Esophagus muscularis mucosa (tissue), 4 donors: ENCODE measurements around the gene OR5B21. TPM values are rescaled to one million over a fixed set of nuclear protein-coding genes. Genes with fewer than 3 reads are reported as not detected.

Source experiments
- DNase-seq: peaks from one replicate; pipeline ENCODE4 v3.0.0-alpha.2; 2017; ENCODE audit errors: extremely low spot score
- H3K27ac ChIP-seq, 4 donors: fragments of 200-600 bp; sonication (generic); replicated peaks in 1 of 4; 1 replicate in 3 of 4; 2 replicates in 1 of 4; pipeline ENCODE4 v1.5.1; 2016 to 2019; ENCODE audit warnings: mild to moderate bottlenecking in 1 of 4
- H3K27me3 ChIP-seq, 4 donors: fragments of 200-600 bp; sonication (generic); one replicate each; pipeline versions ENCODE4 v1.5.1 to v1.6.0; 2016 to 2019
- H3K36me3 ChIP-seq, 4 donors: fragments of 200-600 bp; sonication (generic); one replicate each; pipeline ENCODE4 v1.5.1; 2016 to 2019
- H3K4me1 ChIP-seq, 4 donors: fragments of 200-600 bp; sonication (generic); one replicate each; pipeline ENCODE4 v1.5.1; 2016 to 2019
- H3K4me3 ChIP-seq, 4 donors: fragments of 200-600 bp; sonication (generic); 1 replicate in 2 of 4; 2 replicates in 2 of 4; pipeline ENCODE4 v1.5.1; 2016 to 2019; ENCODE audit warnings: mild to moderate bottlenecking in 4 of 4, moderate library complexity in 1 of 4
- H3K9me3 ChIP-seq, 4 donors: fragments of 200-600 bp; sonication (generic); 1 replicate in 3 of 4; 2 replicates in 1 of 4; pipeline ENCODE4 v1.5.1; 2016 to 2019
- EP300 ChIP-seq: sonication (generic); formaldehyde crosslinking; IDR thresholded peaks from one replicate; pipeline ENCODE4 v1.6.1; 2017; ENCODE audit warnings: antibody characterized with exemption
- POLR2A ChIP-seq: fragments of 450-650 bp; IDR thresholded peaks from one replicate; pipeline ENCODE4 v1.6.1; 2017; ENCODE audit warnings: antibody characterized with exemption, moderate library complexity, mild to moderate bottlenecking, low read depth
- POLR2AphosphoS5 ChIP-seq, 2 donors: sonication (generic); formaldehyde crosslinking; IDR thresholded peaks; one replicate each; pipeline ENCODE4 v1.6.1; 2017; ENCODE audit warnings: antibody characterized with exemption in 2 of 2
- WGBS: methylation state at CpG from one replicate; pipeline ENCODE4 v1.1.5; 2018; 5-methylcytosine and 5-hydroxymethylcytosine counted together
- intact Hi-C: fragments of 100-400 bp; cut with DNase I; formaldehyde crosslinking; loops from one replicate; pipeline ENCODE4 v1.15.1; 2023
- total RNA-seq, 4 donors: library from RNA; depleted of rRNA; stranded (reverse); fragments of >200 nt; gene quantifications; one replicate each; pipeline versions ENCODE4 v1.1.0 to v1.2.1, GENCODE V29; 2016
- TF ChIP-seq, protein P1 (sequence below), 3 experiments: fragments of 200-600 bp in 2 of 3; fragments of 450-650 bp in 1 of 3; sonication (generic) in 2 of 3; IDR thresholded peaks; one replicate each; pipeline ENCODE4 v1.5.1; 2017 to 2019; ENCODE audit warnings: antibody characterized with exemption in 3 of 3, mild to moderate bottlenecking in 2 of 3, moderate library complexity in 1 of 3

Gene OR5B21
- not detected for total RNA-seq

- H3K4me1 ChIP-seq = no peaks in the 10 kb centered on the region
- TF ChIP-seq POLR2AphosphoS5 (IDR thresholded peaks at IDR 0.05) = no peak
- TF ChIP-seq POLR2A = no peak
- no peak for TF ChIP-seq EP300
- TF ChIP-seq, protein P1, sequence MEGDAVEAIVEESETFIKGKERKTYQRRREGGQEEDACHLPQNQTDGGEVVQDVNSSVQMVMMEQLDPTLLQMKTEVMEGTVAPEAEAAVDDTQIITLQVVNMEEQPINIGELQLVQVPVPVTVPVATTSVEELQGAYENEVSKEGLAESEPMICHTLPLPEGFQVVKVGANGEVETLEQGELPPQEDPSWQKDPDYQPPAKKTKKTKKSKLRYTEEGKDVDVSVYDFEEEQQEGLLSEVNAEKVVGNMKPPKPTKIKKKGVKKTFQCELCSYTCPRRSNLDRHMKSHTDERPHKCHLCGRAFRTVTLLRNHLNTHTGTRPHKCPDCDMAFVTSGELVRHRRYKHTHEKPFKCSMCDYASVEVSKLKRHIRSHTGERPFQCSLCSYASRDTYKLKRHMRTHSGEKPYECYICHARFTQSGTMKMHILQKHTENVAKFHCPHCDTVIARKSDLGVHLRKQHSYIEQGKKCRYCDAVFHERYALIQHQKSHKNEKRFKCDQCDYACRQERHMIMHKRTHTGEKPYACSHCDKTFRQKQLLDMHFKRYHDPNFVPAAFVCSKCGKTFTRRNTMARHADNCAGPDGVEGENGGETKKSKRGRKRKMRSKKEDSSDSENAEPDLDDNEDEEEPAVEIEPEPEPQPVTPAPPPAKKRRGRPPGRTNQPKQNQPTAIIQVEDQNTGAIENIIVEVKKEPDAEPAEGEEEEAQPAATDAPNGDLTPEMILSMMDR (IDR thresholded peaks at IDR 0.05) = no peak
- H3K4me3 ChIP-seq = no peak within 1 kb of the TSS
- intact Hi-C loops = no loop called here
- WGBS = 100% methylated on average over 1 of the region's 1 CpG
- no peak for DNase-seq
- H3K27me3 ChIP-seq = no peaks in the 10 kb centered on the region
- H3K36me3 ChIP-seq = no peaks in the 10 kb centered on the region
- H3K27ac ChIP-seq = no peak within 1 kb of the TSS
- no peaks in the 10 kb centered on the region for H3K9me3 ChIP-seq
These were observed at the start of gene OR5B21 for GRCh38 chr11:58508005-58508404. Gene OR5B21, minus strand, starts transcription at chr11:58508105. Its CDS starts 0 bp downstream, at chr11:58508105.

DNA sequence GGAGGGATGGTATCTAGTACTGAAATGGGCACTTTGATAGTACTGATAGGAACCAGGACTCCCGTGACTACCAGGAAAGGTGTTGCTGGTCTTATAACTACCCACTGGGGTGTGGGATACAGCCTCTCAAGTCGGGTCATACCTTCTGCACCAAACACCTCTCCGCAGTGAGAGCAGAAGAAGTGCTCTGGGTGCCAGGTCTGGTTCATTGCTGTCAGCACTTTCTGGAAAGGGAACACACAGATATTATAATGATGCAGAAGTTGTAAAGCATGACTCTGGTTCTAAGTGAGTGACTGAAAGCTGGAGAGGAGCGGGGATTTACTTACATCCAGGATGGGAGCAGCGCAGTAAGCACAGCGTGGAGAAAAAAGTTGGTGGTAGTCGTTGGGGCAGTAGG, 41.7 kb upstream of the OR5B21 start:
- Histone ChIP-seq H3K27me3 (no peaks in the 10 kb centered on the region), H3K27ac (no peak overlapping the region), H3K4me1 (no peaks in the 10 kb centered on the region), H3K36me3 (peaks cover 57 to 100% (median 82%) of the 10 kb centered on the region in 4 donors), H3K9me3 (no peaks in the 10 kb centered on the region), H3K4me3 (no peak overlapping the region)
- intact Hi-C loops = no loop called here
- no peak for TF ChIP-seq POLR2A
- no peak for TF ChIP-seq EP300
- TF ChIP-seq POLR2AphosphoS5 (IDR thresholded peaks at IDR 0.05) = no peak
- TF ChIP-seq, protein P1 (IDR thresholded peaks at IDR 0.05) = no peak
- no peak for DNase-seq
- 94% methylated on average over 7 of the region's 7 CpGs for WGBS

DNA sequence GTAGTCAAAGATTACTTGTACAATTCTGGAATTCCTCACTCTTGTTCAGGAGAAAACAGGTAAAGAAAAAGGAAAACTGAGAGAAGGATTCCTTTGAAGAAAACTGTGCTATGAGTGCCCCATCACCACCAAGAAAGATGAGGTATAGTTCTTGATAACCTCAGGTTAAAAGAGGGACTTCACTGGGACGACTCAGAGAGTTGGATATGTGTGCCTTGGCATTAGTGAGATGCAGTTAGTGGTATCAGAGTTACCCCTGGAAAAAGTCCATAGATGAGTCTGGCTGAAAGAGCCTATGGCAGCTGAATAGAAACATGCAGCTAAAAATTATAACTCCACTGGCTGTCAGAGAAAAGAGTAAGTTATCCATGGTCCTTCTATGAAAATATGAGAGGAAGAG, 38.9 kb upstream of the OR5B21 start:
- intact Hi-C loops = no loop called here
- no peak for DNase-seq
- 47% methylated on average over 1 of the region's 1 CpG for WGBS

DNA sequence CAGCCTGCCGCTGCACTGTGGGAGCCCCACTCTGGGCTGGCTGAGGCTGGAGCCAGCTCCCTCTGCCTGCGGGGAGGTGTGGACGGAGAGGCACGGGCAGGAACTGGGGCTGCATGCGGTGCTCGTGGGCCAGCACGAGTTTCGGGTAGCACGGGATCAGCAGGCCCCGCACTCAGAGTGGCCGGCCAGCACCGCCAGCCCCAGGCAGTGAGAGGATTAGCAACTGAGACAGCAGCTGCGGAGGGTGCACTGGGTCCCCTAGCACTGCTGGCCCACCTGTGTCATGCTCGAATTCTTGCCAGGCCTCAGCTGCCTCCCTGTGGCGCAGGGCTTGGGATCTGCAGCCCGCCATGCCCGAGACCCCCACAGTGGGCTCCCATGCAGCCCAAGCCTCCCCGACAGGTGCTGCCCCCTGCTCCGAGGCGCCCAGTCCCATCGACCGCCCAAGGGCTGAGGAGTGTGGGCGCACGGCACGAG, 24.0 kb upstream of the OR5B21 start:
- no peaks in the 10 kb centered on the region for H3K4me1 ChIP-seq
- WGBS = 100% methylated on average over 14 of the region's 25 CpGs
- DNase-seq = no peak
- no peak overlapping the region for H3K27ac ChIP-seq
- H3K4me3 ChIP-seq = no peak overlapping the region
- intact Hi-C loops = no loop called here
- H3K36me3 ChIP-seq = peaks cover 17 to 59% (median 49%) of the 10 kb centered on the region in 4 donors
- TF ChIP-seq POLR2AphosphoS5 (IDR thresholded peaks at IDR 0.05) = no peak
- TF ChIP-seq, protein P1 (IDR thresholded peaks at IDR 0.05) = no peak
- no peaks in the 10 kb centered on the region for H3K9me3 ChIP-seq
- H3K27me3 ChIP-seq = no peaks in the 10 kb centered on the region

More for the DNA sequence above, 38.9 kb upstream of the OR5B21 start:
- Histone ChIP-seq H3K36me3 (peaks cover 33 to 89% (median 65%) of the 10 kb centered on the region in 4 donors), H3K27ac (no peak overlapping the region), H3K4me3 (no peak overlapping the region), H3K4me1 (no peaks in the 10 kb centered on the region), H3K9me3 (no peaks in the 10 kb centered on the region), H3K27me3 (no peaks in the 10 kb centered on the region)
- TF ChIP-seq POLR2AphosphoS5 (IDR thresholded peaks at IDR 0.05) = no peak
- TF ChIP-seq POLR2A = no peak
- TF ChIP-seq, protein P1 (IDR thresholded peaks at IDR 0.05) = no peak
- TF ChIP-seq EP300 = no peak

- intact Hi-C loops = no loop called here
- TF ChIP-seq, protein P1 (IDR thresholded peaks at IDR 0.05) = no peak
- TF ChIP-seq POLR2AphosphoS5 (IDR thresholded peaks at IDR 0.05) (no peak), EP300 (no peak), POLR2A (no peak)
- Histone ChIP-seq H3K4me1 (peaks cover 0 to 8% (median 5%) of the 10 kb centered on the region in 4 donors), H3K27me3 (no peaks in the 10 kb centered on the region), H3K36me3 (peaks cover 17 to 65% (median 49%) of the 10 kb centered on the region in 4 donors), H3K27ac (no peak overlapping the region), H3K9me3 (no peaks in the 10 kb centered on the region), H3K4me3 (no peak overlapping the region)
- WGBS = 94% methylated on average over 2 of the region's 3 CpGs
- no peak for DNase-seq
These were observed 22.3 kb upstream of the OR5B21 start for GRCh38 chr11:58530236-58530635.
